Kidney (tissue), 14 donors: ENCODE data around the gene LCOR. TPM values are rescaled to one million over a fixed set of nuclear protein-coding genes. Genes with fewer than 3 reads are reported as not detected.

Experiments
- DNase-seq, 5 donors: peaks; one replicate each; pipeline ENCODE4 v3.0.0-alpha.2; 2013 to 2020
- FAIRE-seq: peaks from 2 replicates; lab custom pipeline; 2012; peaks lifted over from hg19 to GRCh38; lab: Jason Lieb, UNC
- H3K27ac ChIP-seq, 2 donors: one replicate each; pipeline ENCODE4 v1.7.0; 2013; ENCODE audit warnings: low read depth in 2 of 2, low read length in 2 of 2, inconsistent platforms in 1 of 2
- H3K27me3 ChIP-seq: one replicate; pipeline ENCODE4 v1.7.1; 2013; ENCODE audit warnings: low read length, inconsistent platforms; ENCODE audit not compliant: control insufficient read depth, insufficient read depth
- H3K36me3 ChIP-seq, 3 donors: one replicate each; pipeline versions ENCODE4 v1.7.0 to v1.7.1; 2013; ENCODE audit warnings: low read length in 3 of 3, control low read depth in 1 of 3, inconsistent platforms in 1 of 3; ENCODE audit not compliant: insufficient read depth in 3 of 3, control insufficient read depth in 2 of 3
- H3K4me1 ChIP-seq, 3 donors: one replicate each; pipeline versions ENCODE4 v1.7.0 to v1.7.1; 2013; ENCODE audit warnings: low read length in 3 of 3, inconsistent platforms in 1 of 3, low read depth in 1 of 3; ENCODE audit not compliant: control insufficient read depth in 2 of 3, insufficient read depth in 2 of 3
- H3K4me3 ChIP-seq, 3 donors: one replicate each; pipeline versions ENCODE4 v1.7.0 to v1.8.1; 2013; ENCODE audit warnings: low read length in 3 of 3, control low read depth in 1 of 3, inconsistent platforms in 1 of 3
- H3K9ac ChIP-seq, 3 donors: one replicate each; pipeline versions ENCODE4 v1.7.0 to v1.7.1; 2013; ENCODE audit warnings: low read length in 3 of 3, control low read depth in 1 of 3, inconsistent platforms in 1 of 3
- H3K9me3 ChIP-seq, 3 donors: one replicate each; pipeline versions ENCODE4 v1.7.0 to v1.7.1; 2013; ENCODE audit warnings: low read length in 3 of 3, control low read depth in 1 of 3, inconsistent platforms in 1 of 3; ENCODE audit not compliant: control insufficient read depth in 2 of 3, insufficient read depth in 1 of 3
- CTCF ChIP-seq: IDR thresholded peaks from 3 replicates; pipeline ENCODE4 v1.5.1; 2012; ENCODE audit warnings: mild to moderate bottlenecking, moderate library complexity, borderline replicate concordance; ENCODE audit not compliant: insufficient read depth; ENCODE audit errors: extremely low read depth
- intact Hi-C: fragments of 100-400 bp; cut with DNase I; formaldehyde crosslinking; loops from one replicate; pipeline ENCODE4 v1.11.1; 2022
- microRNA-seq: library from miRNA; unstranded; fragments of <30 nt; microRNA quantifications from one replicate; pipeline ENCODE4 v1.2.0, GENCODE V29; 2020
- polyA plus RNA-seq: library from polyadenylated mRNA; stranded (reverse); fragments of 350-450 nt; fragmentation: Illumina TruSeq; extraction: RNeasy Lipid Tissue Mini Kit (QIAGEN cat#74804); gene quantifications from one replicate; pipeline ENCODE4 v1.2.3, GENCODE V29; 2014; ENCODE audit warnings: low read depth, low replicate concordance; ENCODE audit not compliant: insufficient read depth
- total RNA-seq: library from RNA; stranded (reverse); fragmentation: NEBNext Ultra II Directional; extraction: Animal tissue kit (Norgen Biotek cat#: 25700); gene quantifications from one replicate; pipeline ENCODE4 v1.2.1, GENCODE V29; 2021
- donor health status: control.
- donor health status: control.
- donor health status: control.
- donor health status: control.
- donor health status: control.
- donor health status: DM: yes; HTN: yes; CAD: no.
- donor health status: Normal renal cell carcinoma (clear cell type).

LCOR gene
- total and polyA plus RNA-seq, 2 donors from 2014 or later: 2.8 to 48.5 TPM

GRCh38 chr10:97042716-97043562 lies 210.8 kb downstream of the LCOR start:
- intact Hi-C loops: no loop called here
- Histone ChIP-seq H3K27me3 (no peaks in the 10 kb centered on the region), H3K9me3 (no peaks in the 10 kb centered on the region), H3K4me1 (peaks cover 0 to 1% (median 0%) of the 10 kb centered on the region in 3 donors), H3K4me3 (no peak overlapping the region), H3K9ac (no peak overlapping the region), H3K27ac (no peak overlapping the region), H3K36me3 (no peaks in the 10 kb centered on the region)
- TF ChIP-seq CTCF: no peak
- DNase-seq (no peak), FAIRE-seq (no peak)

- no peaks in the 10 kb centered on the region for H3K36me3 ChIP-seq
- no peak for DNase-seq
- H3K27me3 ChIP-seq: no peaks in the 10 kb centered on the region
- intact Hi-C loops: no loop called here
- no peaks in the 10 kb centered on the region for H3K4me1 ChIP-seq
- H3K9me3 ChIP-seq: no peaks in the 10 kb centered on the region
- no peak overlapping the region for H3K4me3 ChIP-seq
- H3K27ac ChIP-seq: no peak overlapping the region
- FAIRE-seq: no peak
- no peak for TF ChIP-seq CTCF
- no peak overlapping the region for H3K9ac ChIP-seq
Measured at GRCh38 chr10:97043563-97043855, 211.4 kb downstream of the LCOR start.

Small RNA genes lying within 50 kb of the gene (microRNA-seq; reads per million reads assigned to microRNA genes)
- not detected for gene MIR607

Other genes starting within 250 kb of the LCOR start
- gene TM9SF3, start 245.3 kb upstream of the LCOR start, total RNA-seq: 144 TPM
- 42.7 TPM for gene TM9SF3, start 245.3 kb upstream of the LCOR start, polyA plus RNA-seq
- 28.4 TPM for gene PIK3AP1, start 111.8 kb upstream of the LCOR start, total RNA-seq
- 6.5 TPM for gene PIK3AP1, start 111.8 kb upstream of the LCOR start, polyA plus RNA-seq